Epithelial cell of proximal tubule (primary cell): ENCODE results near the gene TP73. TPM values are rescaled to one million over a fixed set of nuclear protein-coding genes. Genes with fewer than 3 reads are reported as not detected.
A peak's percentile ranks its signal among the peaks of the same experiment; 100 is the strongest.

Source experiments
- DNase-seq: peaks from one replicate; pipeline ENCODE4 v3.0.0-alpha.2; 2011; ENCODE audit warnings: low read depth
- H3K4me3 ChIP-seq: 2 replicates; pipeline ENCODE4 v1.5.1; 2011; ENCODE audit warnings: low read depth, mild to moderate bottlenecking, low read length
- total RNA-seq: library from RNA; depleted of rRNA; stranded (reverse); fragments of >200 nt; gene quantifications from 2 replicates; pipeline ENCODE4 v1.2.3, GENCODE V29; 2015
- TF ChIP-seq, protein P1 (sequence below): conservative IDR thresholded peaks from 2 replicates; pipeline ENCODE4 v1.5.1; 2012; ENCODE audit warnings: low read depth, mild to moderate bottlenecking, low read length

The TP73 gene
- total RNA-seq, 1 donor from 2014 or later = not detected

GRCh38 chr1:3690282-3691065 is 38.2 kb downstream of the TP73 start:
- no peak overlapping the region for H3K4me3 ChIP-seq
- DNase-seq = no peak

GRCh38 chr1:3691421-3692204 is 39.3 kb downstream of the TP73 start:
- DNase-seq = no peak
- no peak overlapping the region for H3K4me3 ChIP-seq
- TF ChIP-seq, protein P1, sequence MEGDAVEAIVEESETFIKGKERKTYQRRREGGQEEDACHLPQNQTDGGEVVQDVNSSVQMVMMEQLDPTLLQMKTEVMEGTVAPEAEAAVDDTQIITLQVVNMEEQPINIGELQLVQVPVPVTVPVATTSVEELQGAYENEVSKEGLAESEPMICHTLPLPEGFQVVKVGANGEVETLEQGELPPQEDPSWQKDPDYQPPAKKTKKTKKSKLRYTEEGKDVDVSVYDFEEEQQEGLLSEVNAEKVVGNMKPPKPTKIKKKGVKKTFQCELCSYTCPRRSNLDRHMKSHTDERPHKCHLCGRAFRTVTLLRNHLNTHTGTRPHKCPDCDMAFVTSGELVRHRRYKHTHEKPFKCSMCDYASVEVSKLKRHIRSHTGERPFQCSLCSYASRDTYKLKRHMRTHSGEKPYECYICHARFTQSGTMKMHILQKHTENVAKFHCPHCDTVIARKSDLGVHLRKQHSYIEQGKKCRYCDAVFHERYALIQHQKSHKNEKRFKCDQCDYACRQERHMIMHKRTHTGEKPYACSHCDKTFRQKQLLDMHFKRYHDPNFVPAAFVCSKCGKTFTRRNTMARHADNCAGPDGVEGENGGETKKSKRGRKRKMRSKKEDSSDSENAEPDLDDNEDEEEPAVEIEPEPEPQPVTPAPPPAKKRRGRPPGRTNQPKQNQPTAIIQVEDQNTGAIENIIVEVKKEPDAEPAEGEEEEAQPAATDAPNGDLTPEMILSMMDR = no peak

More at GRCh38 chr1:3690282-3691065, 38.2 kb downstream of the TP73 start:
- TF ChIP-seq, protein P1 = no peak

- DNase-seq = no peak
- H3K4me3 ChIP-seq = no peak overlapping the region
- TF ChIP-seq, protein P1 = no peak
Observed at GRCh38 chr1:3692598-3692997, 40.3 kb downstream of the TP73 start.

- DNase-seq = no peak
- TF ChIP-seq, protein P1 = no peak
Observed at GRCh38 chr1:3693321-3693720, 41.0 kb downstream of the TP73 start.

GRCh38 chr1:3695326-3696217 is 43.3 kb downstream of the TP73 start:
- TF ChIP-seq, protein P1 = peak; percentile 74
- no peak overlapping the region for H3K4me3 ChIP-seq
- DNase-seq = no peak

More at GRCh38 chr1:3693321-3693720, 41.0 kb downstream of the TP73 start:
- no peak overlapping the region for H3K4me3 ChIP-seq

DNA sequence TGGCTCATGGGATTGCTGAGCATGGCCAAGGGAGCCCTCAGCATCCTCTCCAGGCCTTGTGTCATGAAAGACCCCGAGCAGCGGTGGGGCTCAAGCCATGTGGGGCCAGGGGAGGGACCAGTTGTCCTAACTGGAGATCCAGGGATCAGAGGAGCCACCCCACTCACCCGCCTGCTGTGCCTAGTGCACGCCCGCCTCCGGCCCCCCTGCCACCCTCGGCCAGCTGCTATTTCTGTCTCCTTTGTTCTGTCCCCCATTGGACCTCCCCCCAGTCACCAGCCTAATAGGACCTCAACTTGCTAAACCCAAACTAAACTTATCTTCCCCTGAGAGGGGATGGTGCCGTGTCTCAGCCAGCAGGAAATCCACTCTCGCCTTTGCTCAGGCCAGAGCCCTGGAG is 44.4 kb downstream of the TP73 start:
- H3K4me3 ChIP-seq = no peak overlapping the region
- TF ChIP-seq, protein P1 = no peak
- no peak for DNase-seq
